Thymus (tissue), 11 donors: ENCODE measurements around the gene CKS1B. TPM values are rescaled to one million over a fixed set of nuclear protein-coding genes. Genes with fewer than 3 reads are reported as not detected.
"Not testable (repeated sequence)": the region's sequence is repeated elsewhere in the genome, so short reads cannot be mapped to it uniquely, and the experiment has no call there.

Source experiments
- DNase-seq, 9 donors: peaks; one replicate each; pipeline ENCODE4 v3.0.0-alpha.2; 2013; ENCODE audit warnings: low spot score in 9 of 9, low read depth in 6 of 9, missing footprints in 1 of 9
- H3K27ac ChIP-seq, 2 donors: one replicate each; pipeline ENCODE4 v1.5.1; 2013; ENCODE audit warnings: control low read depth in 1 of 2, low read depth in 1 of 2, low read length in 1 of 2, mild to moderate bottlenecking in 1 of 2, moderate library complexity in 1 of 2
- H3K27me3 ChIP-seq, 2 donors: one replicate each; pipeline ENCODE4 v1.5.1; 2013; ENCODE audit warnings: low read length in 1 of 2; ENCODE audit not compliant: control insufficient read depth in 2 of 2, insufficient read depth in 1 of 2
- H3K36me3 ChIP-seq, 2 donors: one replicate each; pipeline ENCODE4 v1.5.1; 2013; ENCODE audit warnings: low read length in 1 of 2, mild to moderate bottlenecking in 1 of 2, moderate library complexity in 1 of 2; ENCODE audit not compliant: control insufficient read depth in 2 of 2, insufficient read depth in 2 of 2
- H3K4me1 ChIP-seq, 2 donors: one replicate each; pipeline ENCODE4 v1.5.1; 2013; ENCODE audit warnings: low read length in 2 of 2; ENCODE audit not compliant: control insufficient read depth in 2 of 2, insufficient read depth in 2 of 2
- H3K4me3 ChIP-seq, 2 donors: one replicate each; pipeline ENCODE4 v1.5.1; 2013; ENCODE audit warnings: low read length in 2 of 2, control low read depth in 1 of 2, mild to moderate bottlenecking in 1 of 2
- H3K9me3 ChIP-seq, 2 donors: one replicate each; pipeline ENCODE4 v1.5.1; 2013; ENCODE audit warnings: low read length in 1 of 2, mild to moderate bottlenecking in 1 of 2; ENCODE audit not compliant: control insufficient read depth in 2 of 2, insufficient read depth in 1 of 2
- WGBS: extraction: QIAGEN DNeasy Blood & Tissue Kit; methylation state at CpG from one replicate; pipeline ENCODE4 v1.1.7; 2013; 5-methylcytosine and 5-hydroxymethylcytosine counted together
- polyA plus RNA-seq: library from polyadenylated mRNA; stranded (reverse); fragments of 200-250 nt; gene quantifications from one replicate; pipeline ENCODE4 v1.2.3, GENCODE V29; 2013
- total RNA-seq: library from RNA; stranded (reverse); fragments of 120-200 nt; gene quantifications from one replicate; pipeline ENCODE4 v1.2.4, GENCODE V29; 2013
- donor health status: healthy.

Gene CKS1B
- total and polyA plus RNA-seq, 2 donors = 32.8 to 113 TPM

- Histone ChIP-seq H3K27me3 (peaks cover 26 to 58% of the 10 kb centered on the region in 2 donors), H3K36me3 (peaks cover 4 to 8% of the 10 kb centered on the region in 2 donors), H3K4me1 (peaks cover 1 to 27% of the 10 kb centered on the region in 2 donors), H3K27ac (no peak overlapping the region), H3K4me3 (no peak overlapping the region), H3K9me3 (peaks cover 0 to 3% of the 10 kb centered on the region in 2 donors)
- DNase-seq = no peak
- WGBS = 43% methylated on average over 3 of the region's 3 CpGs
Observed at GRCh38 chr1:154994591-154994990, 20.1 kb downstream of the CKS1B start.

GRCh38 chr1:154995301-154995983 lies 21.0 kb downstream of the CKS1B start:
- peaks cover 34 to 67% of the 10 kb centered on the region in 2 donors for H3K27me3 ChIP-seq
- H3K9me3 ChIP-seq, H3K36me3 ChIP-seq, H3K4me3 ChIP-seq, DNase-seq, H3K27ac ChIP-seq: not testable (repeated sequence)
- 73% methylated on average over 13 of the region's 13 CpGs for WGBS
- H3K4me1 ChIP-seq = peaks cover 3 to 34% of the 10 kb centered on the region in 2 donors

GRCh38 chr1:154996966-154997701 lies 22.7 kb downstream of the CKS1B start:
- Histone ChIP-seq H3K4me3 (no peak overlapping the region), H3K36me3 (no peaks in the 10 kb centered on the region), H3K27ac (no peak overlapping the region), H3K4me1 (peaks cover 3 to 51% of the 10 kb centered on the region in 2 donors), H3K9me3 (peaks cover 0 to 18% of the 10 kb centered on the region in 2 donors), H3K27me3 (peaks cover 48 to 84% of the 10 kb centered on the region in 2 donors)
- no peak for DNase-seq
- 72% methylated on average over 15 of the region's 15 CpGs for WGBS

GRCh38 chr1:154998201-154998780 lies 23.8 kb downstream of the CKS1B start:
- Histone ChIP-seq H3K27me3 (peaks cover 55 to 94% of the 10 kb centered on the region in 2 donors), H3K4me1 (peaks cover 3 to 59% of the 10 kb centered on the region in 2 donors), H3K36me3 (no peaks in the 10 kb centered on the region), H3K4me3 (no peak overlapping the region), H3K9me3 (peaks cover 0 to 19% of the 10 kb centered on the region in 2 donors), H3K27ac (no peak overlapping the region)
- WGBS = 85% methylated on average over 16 of the region's 16 CpGs
- DNase-seq = no peak

- H3K36me3 ChIP-seq = no peaks in the 10 kb centered on the region
- H3K27me3 ChIP-seq = peaks cover 61 to 94% of the 10 kb centered on the region in 2 donors
- WGBS = 10% methylated on average over 40 of the region's 40 CpGs
- peak overlapping the region; percentile 10 to 27 for H3K4me3 ChIP-seq
- H3K27ac ChIP-seq = peak overlapping the region in 1 of 2 donors; percentile 1
- peak in 4 of 9 donors; percentile 74 to 89 (median 80) for DNase-seq
- peaks cover 0 to 19% of the 10 kb centered on the region in 2 donors for H3K9me3 ChIP-seq
- peaks cover 3 to 66% of the 10 kb centered on the region in 2 donors for H3K4me1 ChIP-seq
Observed at GRCh38 chr1:154998818-154999570, 24.5 kb downstream of the CKS1B start.

GRCh38 chr1:154999571-155000410 lies 25.3 kb downstream of the CKS1B start:
- Histone ChIP-seq H3K9me3 (peaks cover 0 to 19% of the 10 kb centered on the region in 2 donors), H3K27me3 (peaks cover 65 to 94% of the 10 kb centered on the region in 2 donors), H3K4me1 (peaks cover 3 to 74% of the 10 kb centered on the region in 2 donors), H3K4me3 (peak overlapping the region; percentile 26 to 48), H3K36me3 (no peaks in the 10 kb centered on the region), H3K27ac (peak overlapping the region; percentile 60 to 61)
- 2% methylated on average over 50 of the region's 50 CpGs for WGBS
- no peak for DNase-seq

GRCh38 chr1:155000411-155000725 lies 25.9 kb downstream of the CKS1B start:
- Histone ChIP-seq H3K36me3 (no peaks in the 10 kb centered on the region), H3K4me1 (peaks cover 3 to 79% of the 10 kb centered on the region in 2 donors), H3K27me3 (peaks cover 65 to 94% of the 10 kb centered on the region in 2 donors), H3K9me3 (peaks cover 0 to 19% of the 10 kb centered on the region in 2 donors), H3K4me3 (peak overlapping the region; percentile 47 to 48), H3K27ac (peak overlapping the region; percentile 79 to 83)
- WGBS = under 1% methylated on average over 13 of the region's 13 CpGs
- DNase-seq = no peak

GRCh38 chr1:155000726-155001424 lies 26.4 kb downstream of the CKS1B start:
- H3K4me1 ChIP-seq = peaks cover 3 to 84% of the 10 kb centered on the region in 2 donors
- WGBS = 1% methylated on average over 43 of the region's 43 CpGs
- DNase-seq = peak in 1 of 9 donors; percentile 72

More at GRCh38 chr1:155000726-155001424, 26.4 kb downstream of the CKS1B start:
- no peaks in the 10 kb centered on the region for H3K36me3 ChIP-seq
- H3K9me3 ChIP-seq = peaks cover 0 to 19% of the 10 kb centered on the region in 2 donors
- H3K27ac ChIP-seq = peak overlapping the region; percentile 79 to 83
- peak overlapping the region; percentile 47 to 48 for H3K4me3 ChIP-seq
- H3K27me3 ChIP-seq = peaks cover 62 to 96% of the 10 kb centered on the region in 2 donors
